Activated T-cell treated with anti-CD3 and anti-CD28 coated beads, Interleukin-2, amount 50 U/mL, for 48 hours (primary cell): Measurements from ENCODE around the gene COL18A1.

Experiments
- DNase-seq, 2 experiments: peaks; one replicate each; pipeline ENCODE4 v3.0.0-alpha.2; 2020

Gene COL18A1

DNA sequence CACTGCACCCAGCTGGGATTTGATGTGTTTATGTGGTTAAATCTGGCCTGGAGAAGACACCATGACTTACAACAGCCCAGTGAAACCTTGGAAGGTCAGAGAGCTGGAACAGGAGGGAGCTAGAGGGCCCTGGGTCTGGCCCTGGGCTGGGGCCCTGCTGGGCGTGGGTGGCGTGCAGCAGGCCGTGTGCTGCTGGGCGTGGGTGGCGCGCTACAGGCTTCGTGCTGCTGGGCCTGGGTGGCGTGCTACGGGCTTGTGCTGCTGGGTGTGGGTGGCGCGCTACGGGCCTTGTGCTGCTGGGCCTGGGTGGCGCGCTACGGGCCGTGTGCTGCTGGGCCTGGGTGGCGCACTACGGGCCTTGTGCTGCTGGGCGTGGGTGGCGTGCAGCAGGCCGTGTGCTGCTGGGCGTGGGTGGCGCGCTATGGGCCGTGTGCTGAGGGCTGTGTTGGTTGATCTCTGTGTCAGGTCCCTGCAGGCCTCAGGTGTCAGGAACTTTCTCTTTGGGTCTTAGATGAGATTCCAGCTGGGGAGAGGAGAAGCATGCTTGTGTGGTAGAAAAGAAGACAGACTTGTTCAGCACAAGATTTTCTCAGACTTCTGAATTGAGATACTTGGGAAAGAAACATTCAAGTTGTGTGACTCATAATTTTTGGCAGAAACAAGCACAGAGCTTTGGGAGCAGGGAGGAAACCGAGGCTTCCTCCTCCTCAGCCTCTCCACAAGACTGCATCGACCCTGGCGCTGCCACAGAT lies 66.0 kb downstream of the COL18A1 start:
- DNase-seq: peak; percentile 36 to 60

DNA sequence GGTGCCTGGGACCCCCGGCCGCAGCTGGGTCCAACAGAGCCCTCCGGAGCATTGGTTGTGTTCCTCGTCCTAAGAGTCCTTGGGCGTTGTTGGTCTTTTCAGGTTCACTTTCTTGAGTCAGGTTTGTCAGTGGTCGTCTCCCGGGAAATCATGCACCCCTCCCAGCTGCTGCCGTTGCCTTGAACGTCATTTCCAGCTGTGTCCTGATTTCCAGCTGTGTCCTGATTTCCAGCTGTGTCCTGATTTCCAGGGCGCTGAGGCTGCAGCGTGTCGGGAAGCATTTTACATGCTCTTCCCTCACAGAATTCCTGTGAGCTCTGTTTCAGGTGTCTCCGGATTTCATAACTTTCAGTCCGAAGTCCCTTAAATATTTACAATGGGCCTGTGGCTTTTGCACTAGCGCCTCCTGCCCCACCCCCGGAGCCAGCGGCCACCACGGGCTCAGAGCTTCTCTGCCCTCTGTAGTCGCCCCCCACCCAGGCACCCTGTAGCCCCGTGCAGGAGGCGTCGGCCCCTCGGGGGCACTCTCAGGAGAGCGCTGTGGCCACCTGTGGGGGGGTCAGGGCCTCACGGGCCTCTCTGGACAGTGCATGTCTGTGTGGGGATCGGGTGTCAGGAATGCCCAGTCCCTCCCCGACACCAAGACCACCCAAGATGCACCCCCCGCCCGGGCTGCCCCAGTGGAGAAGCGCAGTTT lies 66.7 kb downstream of the COL18A1 start:
- no peak for DNase-seq

DNA sequence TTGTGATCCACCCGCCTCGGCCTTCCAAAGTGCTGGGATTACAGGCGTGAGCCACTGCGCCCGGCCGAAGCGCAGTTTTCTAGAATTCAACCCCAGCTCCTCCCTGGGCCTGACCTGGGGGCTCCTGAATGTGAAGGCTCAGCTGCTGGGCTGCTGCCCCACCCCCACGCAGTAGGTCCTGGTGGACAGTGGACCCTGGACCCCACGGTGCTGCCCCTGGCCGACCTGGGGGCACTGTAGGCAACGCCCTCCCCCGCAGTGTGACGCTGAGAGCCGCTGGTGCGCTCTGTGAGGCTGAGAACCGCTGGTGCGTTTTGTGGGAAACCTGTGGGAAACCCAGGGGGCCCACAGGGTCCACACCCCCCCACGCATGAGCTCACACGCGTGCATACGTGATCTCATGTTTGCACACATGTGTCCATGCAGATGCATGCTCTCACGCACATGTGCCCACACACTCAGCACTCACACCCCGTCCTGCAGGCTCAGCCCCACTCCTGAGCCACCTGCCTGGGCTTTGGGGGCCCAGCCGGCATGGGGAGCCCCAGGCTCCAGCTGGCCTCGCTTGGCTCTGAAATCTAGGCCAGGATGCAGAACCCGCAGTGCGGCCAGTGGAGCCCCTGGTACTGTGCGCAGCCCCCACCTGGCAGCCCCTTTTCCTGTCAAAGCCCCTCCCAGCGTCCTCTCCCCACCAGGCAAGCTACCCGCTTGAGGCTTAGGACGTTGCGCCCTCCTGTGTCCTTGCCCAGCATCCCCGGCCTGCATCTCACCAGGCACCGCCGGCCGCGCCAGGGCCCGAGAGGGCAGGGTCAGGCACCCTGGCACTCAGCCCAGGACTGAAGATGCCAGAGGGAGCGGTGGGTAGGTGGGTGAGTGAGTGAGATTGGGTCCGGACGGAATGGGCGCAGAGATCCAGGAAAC lies 67.7 kb downstream of the COL18A1 start:
- DNase-seq: no peak

DNA sequence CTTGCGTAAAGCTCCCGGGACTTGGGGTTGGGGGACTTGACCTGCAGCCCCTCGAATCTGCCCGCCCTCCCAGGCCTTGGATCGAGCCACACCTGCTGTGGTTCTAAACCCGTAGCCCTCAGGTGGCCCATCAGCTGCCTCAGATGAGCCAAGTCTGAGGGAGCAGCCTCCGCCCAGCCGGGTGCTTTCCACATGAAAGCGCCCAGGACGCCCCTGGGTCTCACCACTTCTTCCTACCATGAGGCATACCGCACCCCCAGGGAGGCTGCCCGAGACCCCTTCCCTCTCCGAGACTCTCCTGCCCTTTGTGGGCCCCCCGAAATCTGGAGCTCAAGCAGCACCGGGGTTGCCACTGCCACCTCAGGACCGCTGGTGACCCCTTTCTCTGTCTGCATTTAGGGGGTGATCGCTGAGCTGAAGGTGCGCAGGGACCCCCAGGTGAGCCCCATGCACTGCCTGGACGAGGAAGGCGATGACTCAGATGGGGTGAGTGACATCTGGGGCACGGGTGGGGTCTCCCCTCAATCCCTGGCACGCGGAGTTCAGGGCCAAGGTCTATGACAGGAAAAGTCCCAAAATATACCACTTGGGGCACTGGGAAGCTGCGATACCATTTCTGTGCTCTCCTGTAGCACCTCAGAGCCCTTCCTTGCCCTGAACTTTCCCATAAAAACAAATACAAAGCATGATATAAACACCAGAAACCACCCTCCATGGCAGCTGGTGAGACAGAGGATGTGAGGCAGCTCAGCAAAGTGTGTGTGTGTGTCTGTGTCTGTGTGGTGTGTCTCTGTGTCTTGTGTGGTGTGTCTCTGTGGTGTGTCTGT lies 68.7 kb downstream of the COL18A1 start:
- DNase-seq: no peak

DNA sequence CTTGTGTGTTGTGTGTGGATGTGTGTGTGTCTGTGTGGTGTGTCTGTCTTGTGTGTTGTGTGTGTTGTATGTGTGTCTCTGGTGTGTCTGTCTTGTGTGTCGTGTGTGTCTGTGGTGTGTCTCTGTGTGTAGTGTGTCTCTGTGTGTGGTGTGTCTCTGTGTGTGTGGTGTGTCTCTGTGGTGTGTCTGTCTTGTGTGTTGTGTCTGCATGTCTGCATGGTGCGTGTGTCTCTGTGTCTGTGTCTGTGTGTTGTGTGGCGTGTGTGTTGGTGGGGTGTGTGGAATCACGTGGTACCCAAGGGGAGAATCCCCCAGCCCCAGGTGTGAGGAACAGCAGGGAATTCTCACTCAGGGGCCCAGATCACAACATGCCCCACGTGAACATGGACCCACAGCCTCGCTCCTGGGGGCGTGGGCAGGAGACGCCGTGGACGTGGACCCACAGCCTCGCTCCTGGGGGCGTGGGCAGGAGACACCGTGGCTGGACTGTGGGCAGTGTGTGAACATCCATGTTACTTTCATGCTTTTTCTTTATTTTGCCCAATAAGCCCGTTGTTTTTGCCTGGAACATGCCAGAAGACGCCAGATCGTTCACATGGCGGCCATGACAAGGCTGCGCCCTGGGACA lies 69.5 kb downstream of the COL18A1 start:
- no peak for DNase-seq

DNA sequence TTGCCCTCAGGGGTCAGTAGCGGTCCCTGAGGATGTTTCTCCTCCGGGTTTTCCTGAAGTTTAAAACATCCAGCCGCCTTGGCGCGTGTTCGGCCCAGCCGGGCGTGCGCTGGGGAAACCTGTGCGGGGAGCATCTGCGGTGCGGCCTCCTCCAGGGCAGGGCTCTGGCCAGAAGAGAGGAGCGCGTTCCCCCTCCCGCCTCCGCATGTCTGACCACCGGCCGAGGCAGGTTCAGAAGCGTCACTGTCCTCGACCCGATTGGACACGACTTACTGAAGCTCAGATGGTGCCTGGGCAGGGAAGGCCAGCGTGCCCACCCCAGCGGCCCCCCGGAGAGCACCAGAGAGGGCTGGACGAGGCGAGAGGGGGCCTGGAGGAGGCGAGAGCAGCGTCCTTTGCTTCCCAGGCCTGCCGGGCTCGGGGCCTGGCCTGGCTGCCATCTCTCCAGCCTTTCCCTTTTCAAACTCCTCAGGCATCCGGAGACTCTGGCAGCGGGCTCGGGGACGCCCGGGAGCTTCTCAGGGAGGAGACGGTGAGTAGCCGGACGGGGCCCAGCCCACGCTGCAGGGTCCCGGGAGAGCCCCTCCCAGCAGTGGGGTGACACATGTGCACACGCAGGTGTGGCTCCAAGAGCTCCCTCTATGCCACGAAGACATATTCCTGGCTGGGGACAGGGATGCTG lies 70.2 kb downstream of the COL18A1 start:
- DNase-seq: no peak

DNA sequence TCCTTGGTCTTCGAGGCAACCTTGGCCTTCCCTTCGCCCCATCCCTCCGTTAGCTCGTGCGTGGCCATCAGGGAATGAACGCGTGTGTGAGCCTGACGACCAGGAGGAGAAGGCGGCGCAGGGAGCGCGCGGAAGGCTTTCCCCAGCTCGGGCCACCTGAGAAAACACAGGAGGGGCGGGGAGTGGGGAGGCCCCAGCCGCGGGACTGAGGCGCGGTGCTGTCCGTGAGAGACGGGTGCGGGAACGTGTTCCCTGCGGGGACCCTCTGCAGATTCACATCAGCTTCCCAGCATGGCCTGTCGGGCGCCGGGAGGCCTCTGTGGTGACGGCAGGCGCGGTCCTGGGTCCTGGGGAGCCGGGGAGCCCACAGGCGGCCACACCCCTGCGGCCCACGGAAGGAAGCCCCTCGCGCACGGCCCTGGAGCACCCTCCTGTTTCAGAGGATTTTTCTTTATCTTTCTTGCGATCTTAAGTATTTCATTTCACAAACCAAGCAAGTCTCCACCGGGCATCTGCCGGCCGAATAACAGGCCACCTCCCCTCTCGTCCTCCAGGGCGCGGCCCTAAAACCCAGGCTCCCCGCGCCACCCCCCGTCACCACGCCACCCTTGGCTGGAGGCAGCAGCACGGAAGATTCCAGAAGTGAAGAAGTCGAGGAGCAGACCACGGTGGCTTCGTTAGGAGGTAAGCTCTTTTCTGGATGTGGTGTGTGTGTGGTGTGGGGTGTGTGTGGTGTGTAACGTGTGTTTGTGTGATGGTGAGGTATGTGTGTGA lies 71.0 kb downstream of the COL18A1 start:
- DNase-seq: no peak

DNA sequence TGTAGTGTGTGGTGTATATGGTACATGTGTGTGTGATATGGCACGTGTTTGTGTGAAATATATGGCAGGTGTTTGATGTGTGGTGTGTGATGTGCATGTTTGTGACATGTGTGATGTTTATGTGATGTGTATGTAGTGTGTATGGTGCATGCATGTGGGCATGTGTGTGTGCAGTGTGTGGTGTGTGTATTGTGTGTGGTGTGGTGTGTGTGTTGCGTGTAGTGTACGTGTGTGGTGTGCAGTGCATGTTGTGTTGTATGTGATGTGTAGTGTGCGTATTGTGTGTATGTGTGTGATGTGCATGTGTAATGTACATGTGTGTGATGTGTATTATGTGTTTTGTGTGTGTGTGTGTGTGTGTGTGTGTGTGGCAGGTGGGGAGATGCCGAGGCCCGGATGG lies 71.6 kb downstream of the COL18A1 start:
- DNase-seq: no peak

DNA sequence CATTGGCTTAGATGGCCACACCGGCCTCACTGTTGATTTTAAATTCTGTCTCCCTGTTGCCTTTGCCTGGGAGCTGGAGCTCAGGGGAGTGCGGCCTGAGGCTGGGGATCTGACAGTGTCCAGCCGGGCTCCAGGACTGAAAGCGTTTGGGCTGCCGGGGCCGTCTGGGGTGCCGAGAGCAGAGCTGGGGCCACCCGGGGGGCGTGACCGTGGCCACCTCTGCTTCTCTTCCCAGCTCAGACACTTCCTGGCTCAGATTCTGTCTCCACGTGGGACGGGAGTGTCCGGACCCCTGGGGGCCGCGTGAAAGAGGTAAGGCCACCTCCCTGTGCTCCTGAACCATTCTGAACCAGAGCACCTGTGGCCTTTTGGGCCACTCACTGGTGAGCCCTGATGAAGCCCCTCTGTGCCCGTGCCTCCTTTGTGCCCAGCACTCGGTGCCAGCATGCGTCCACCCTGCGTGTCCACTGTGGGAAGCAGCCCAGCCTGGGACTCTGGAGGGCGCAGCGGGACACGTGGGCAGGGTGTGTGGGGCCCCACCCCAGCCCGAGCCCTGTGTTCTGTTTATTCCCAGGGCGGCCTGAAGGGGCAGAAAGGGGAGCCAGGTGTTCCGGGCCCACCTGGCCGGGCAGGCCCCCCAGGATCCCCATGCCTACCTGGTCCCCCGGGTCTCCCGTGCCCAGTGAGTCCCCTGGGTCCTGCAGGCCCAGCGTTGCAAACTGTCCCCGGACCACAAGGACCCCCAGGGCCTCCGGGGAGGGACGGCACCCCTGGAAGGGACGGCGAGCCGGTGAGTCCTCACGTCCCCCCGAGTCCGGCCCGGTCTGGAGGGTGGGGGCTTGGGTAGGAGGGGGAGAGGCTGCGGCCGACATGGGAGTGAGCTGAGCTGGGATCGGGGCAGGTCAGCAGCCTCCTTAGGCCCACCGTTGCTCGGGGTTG lies 72.5 kb downstream of the COL18A1 start:
- no peak for DNase-seq

DNA sequence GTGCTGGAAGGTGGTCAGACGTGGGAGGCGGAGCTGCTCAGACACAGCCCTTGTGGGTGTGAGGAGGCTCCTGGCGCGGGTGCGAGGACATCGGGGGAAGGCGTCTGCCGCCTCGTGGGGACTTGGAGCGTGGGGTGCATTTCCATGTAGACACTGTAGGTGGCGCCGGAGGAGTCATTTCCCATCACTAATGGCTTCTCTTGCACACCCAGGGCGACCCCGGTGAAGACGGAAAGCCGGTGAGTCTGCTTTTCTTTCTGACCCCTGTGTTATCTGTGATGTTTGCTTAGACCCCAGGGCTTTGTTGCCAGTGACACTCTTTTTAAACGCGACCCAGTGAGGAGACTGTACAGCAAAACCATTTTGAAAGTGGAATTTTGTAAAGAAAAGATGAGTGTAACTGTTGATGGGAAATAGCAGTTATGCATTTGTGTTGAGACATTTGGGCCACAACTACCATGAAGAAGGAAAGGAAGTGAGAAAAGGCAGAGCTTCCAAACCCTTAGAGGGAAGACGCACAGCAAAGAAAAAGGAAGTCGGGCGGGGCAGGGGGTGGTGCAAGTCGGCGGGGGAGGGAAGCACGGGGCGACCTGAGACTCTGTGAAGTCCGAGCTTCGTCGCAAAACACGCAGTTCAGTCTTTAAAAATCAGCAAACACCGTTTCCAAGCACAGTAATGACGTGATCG lies 73.3 kb downstream of the COL18A1 start:
- peak; percentile 83 to 88 for DNase-seq

DNA sequence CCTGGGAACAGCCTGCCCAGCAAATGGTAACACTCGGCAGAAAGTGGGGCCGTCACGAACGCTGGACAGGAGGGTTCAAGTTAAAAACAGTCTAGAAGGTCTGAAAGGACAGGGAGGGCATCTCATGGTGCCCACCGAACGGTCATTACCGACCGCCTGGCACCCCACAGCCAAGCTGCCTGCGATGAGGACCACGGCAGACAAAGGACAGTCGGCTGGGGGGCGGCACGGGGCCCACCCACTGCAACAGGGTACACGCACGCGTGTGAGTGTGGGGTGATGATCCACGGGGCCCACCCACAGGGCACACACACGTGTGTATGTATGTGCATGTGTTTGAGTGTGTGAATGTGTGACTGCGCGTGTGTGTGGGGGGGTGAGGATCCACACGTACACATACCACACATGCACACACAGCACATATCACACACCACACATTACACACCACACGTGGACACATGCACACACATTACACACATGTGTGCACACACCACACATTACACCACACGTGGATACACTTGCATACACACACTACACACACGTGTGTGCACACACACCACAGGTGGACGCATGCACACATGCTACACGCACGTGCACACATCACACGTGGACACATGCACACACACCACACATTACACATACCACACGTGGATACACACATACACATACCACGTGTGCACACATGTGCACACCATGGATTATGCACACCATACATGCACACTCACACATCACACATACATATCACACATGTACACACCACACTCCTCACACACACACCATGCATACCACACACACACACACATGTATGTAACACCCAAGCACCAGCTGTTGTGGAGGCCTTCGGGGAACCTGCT lies 74.1 kb downstream of the COL18A1 start:
- DNase-seq: no peak

DNA sequence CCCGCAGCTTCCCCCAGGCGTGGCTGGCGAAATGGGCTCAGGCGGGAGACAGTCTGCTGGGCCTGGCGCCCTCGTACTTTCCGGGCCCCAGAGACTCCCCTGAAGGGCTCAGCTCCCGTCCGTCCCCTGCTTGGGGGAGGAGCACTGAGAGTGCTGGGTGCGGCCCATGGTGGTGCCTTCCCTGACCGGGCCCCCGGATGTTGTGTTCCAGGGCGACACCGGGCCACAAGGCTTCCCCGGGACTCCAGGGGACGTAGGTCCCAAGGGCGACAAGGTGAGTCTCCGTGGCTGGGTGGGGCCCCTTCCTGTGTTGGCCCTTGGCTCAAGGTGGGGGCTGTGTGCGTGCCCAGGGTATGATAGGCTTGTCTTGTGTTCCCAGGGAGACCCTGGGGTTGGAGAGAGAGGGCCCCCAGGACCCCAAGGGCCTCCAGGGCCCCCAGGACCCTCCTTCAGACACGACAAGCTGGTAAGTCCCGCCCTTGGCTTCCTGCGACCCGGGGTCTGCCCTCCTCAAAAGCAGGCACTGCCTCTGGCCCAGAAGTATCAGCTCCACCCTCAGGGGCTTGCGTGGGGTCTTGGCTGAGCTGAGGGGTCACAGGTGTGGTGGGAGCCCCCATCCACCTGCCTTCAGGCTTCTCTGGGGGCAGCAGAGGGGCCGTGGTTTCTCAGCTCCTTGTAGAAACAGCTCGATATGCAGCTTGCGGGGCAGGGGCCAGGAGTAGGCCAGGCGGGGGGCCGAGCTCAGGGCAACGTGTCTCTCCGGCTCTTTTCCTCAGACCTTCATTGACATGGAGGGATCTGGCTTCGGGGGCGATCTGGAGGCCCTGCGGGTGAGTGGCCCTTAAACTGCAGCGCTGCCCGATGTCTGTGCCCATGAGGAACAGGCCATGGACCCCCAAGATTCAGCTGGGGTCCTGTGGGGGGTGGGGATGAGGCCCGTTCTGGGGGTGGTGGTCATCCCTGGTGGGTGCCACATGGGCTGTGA lies 75.0 kb downstream of the COL18A1 start:
- DNase-seq: no peak

DNA sequence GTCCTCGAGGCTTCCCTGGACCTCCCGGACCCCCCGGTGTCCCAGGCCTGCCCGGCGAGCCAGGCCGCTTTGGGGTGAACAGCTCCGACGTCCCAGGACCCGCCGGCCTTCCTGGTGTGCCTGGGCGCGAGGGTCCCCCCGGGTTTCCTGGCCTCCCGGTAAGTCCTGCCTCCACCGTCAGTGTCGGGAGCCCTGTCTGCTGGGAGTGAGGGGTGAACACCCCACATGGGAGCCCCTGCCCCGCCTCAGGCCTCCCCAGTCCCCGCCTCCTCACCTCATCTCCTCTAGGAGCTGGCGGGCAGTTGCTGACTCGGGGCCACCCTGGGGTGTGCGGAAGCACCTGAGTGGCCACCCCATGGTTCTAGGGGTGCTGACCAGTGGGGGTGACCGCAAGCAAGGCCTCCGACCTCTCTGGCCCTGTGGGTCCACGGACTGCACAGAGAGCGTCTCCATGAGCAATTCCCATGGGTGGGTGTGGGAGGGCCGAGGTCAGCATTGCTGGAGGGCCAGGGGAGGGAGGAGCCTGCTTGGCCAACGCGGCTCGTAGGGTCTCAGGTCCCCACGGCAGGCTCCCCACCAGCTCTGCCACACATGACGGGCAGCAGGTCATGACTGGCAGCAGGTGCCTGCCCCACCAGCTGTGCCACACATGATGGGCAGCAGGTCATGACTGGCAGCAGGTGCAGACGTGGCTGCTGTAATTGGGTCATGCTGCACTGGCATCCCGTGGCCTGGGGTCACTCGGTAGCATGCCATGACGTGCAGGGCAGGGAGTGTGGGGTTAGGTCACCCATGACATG lies 75.9 kb downstream of the COL18A1 start:
- DNase-seq: no peak

DNA sequence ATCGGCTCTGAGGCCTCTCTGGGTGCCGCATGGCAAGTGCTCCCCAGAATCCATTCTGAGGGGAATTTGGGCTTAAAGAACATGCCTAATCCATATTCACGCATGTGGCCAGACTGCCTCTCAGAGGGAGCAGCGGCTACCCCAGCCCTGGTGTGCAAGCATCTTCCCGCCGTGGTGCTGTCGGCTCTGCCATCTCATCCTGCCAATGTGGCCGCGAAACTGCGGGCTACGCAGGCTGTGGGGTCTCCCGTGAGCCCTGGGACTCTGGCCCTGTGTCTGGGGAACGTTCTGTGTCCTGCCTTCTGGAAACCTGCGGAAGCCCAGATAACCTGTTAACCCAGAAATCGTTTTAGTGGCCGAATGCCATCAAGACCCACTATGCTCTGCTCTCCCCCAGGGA lies 76.6 kb downstream of the COL18A1 start:
- no peak for DNase-seq
